Right cardiac atrium (tissue), 5 donors: ENCODE data around the gene PCDHB12. TPM values are rescaled to one million over a fixed set of nuclear protein-coding genes. Genes with fewer than 3 reads are reported as not detected.

Experiments used
- polyA plus RNA-seq: library from polyadenylated mRNA; stranded (reverse); fragments of 200-250 nt; gene quantifications from one replicate; pipeline ENCODE4 v1.2.3, GENCODE V29; 2013
- total RNA-seq, 4 donors: library from RNA; stranded (reverse); fragmentation: NEBNext Ultra II Directional; extraction: Animal tissue kit (Norgen Biotek cat#: 25700); gene quantifications; one replicate each; pipeline ENCODE4 v1.2.1, GENCODE V29; 2021
- donor health status: healthy with polysubstance abuse.
- donor health status: DM: no; HTN: yes; CAD: no.
- donor health status: DM: no; HTN: no; CAD: no.
- donor health status: DM: no; HTN: yes; CAD: no; lungs with severe emphysema.
- donor health status: DM: yes; HTN: yes; CAD: no.

PCDHB12 gene
- total and polyA plus RNA-seq, 5 donors, result 0.72 to 3.3 (median 2.5) TPM

Other genes with a start within 250 kb of the PCDHB12 start
Only the 30 nearest of the 37 such genes appear.
- gene PCDHB1, start 157.3 kb upstream of the PCDHB12 start, total RNA-seq, result not detected
- gene PCDHB1, start 157.3 kb upstream of the PCDHB12 start, polyA plus RNA-seq, result not detected
- gene PCDHB2, start 114.1 kb upstream of the PCDHB12 start, total RNA-seq, result 1 to 10 TPM; 1.4 to 1.9 (median 1.5) TPM
- 0.59 TPM for gene PCDHB2, start 114.1 kb upstream of the PCDHB12 start, polyA plus RNA-seq
- gene PCDHB3, start 108.2 kb upstream of the PCDHB12 start, total RNA-seq, result 1 to 10 TPM in 3 of 4 donors, under 1 TPM in 1; 0.94 to 1.7 (median 1.4) TPM
- 0.61 TPM for gene PCDHB3, start 108.2 kb upstream of the PCDHB12 start, polyA plus RNA-seq
- 1 to 10 TPM; 2.6 to 3.6 (median 3.1) TPM for gene PCDHB4, start 86.9 kb upstream of the PCDHB12 start, total RNA-seq
- gene PCDHB4, start 86.9 kb upstream of the PCDHB12 start, polyA plus RNA-seq, result 1.3 TPM
- 1 to 10 TPM; 2.5 to 3.1 (median 2.7) TPM for gene PCDHB5, start 73.5 kb upstream of the PCDHB12 start, total RNA-seq
- gene PCDHB5, start 73.5 kb upstream of the PCDHB12 start, polyA plus RNA-seq, result 1.3 TPM
- under 1 TPM; 0.42 to 0.76 (median 0.58) TPM for gene PCDHB6, start 58.7 kb upstream of the PCDHB12 start, total RNA-seq
- gene PCDHB6, start 58.7 kb upstream of the PCDHB12 start, polyA plus RNA-seq, result 0.34 TPM
- 1 to 10 TPM in 3 of 4 donors, under 1 TPM in 1; 0.79 to 1.7 (median 1.6) TPM for gene PCDHB7, start 36.1 kb upstream of the PCDHB12 start, total RNA-seq
- 0.57 TPM for gene PCDHB7, start 36.1 kb upstream of the PCDHB12 start, polyA plus RNA-seq
- 1 to 10 TPM; 2.2 to 5.2 (median 2.6) TPM for gene PCDHB8, start 30.9 kb upstream of the PCDHB12 start, total RNA-seq
- 0.84 TPM for gene PCDHB8, start 30.9 kb upstream of the PCDHB12 start, polyA plus RNA-seq
- gene PCDHB16, start 26.3 kb upstream of the PCDHB12 start, total RNA-seq, result 1 to 10 TPM; 1.8 to 2.6 (median 2.3) TPM
- gene PCDHB16, start 26.3 kb upstream of the PCDHB12 start, polyA plus RNA-seq, result 1.3 TPM
- 1 to 10 TPM; 1.7 to 2.4 (median 2.1) TPM for gene PCDHB9, start 21.6 kb upstream of the PCDHB12 start, total RNA-seq
- 0.63 TPM for gene PCDHB9, start 21.6 kb upstream of the PCDHB12 start, polyA plus RNA-seq
- 1 to 10 TPM; 1.1 to 2.0 (median 1.5) TPM for gene PCDHB10, start 16.4 kb upstream of the PCDHB12 start, total RNA-seq
- gene PCDHB10, start 16.4 kb upstream of the PCDHB12 start, polyA plus RNA-seq, result 1.00 TPM
- 1 to 10 TPM; 1.9 to 2.9 (median 2.5) TPM for gene PCDHB11, start 9.1 kb upstream of the PCDHB12 start, total RNA-seq
- 0.48 TPM for gene PCDHB11, start 9.1 kb upstream of the PCDHB12 start, polyA plus RNA-seq
- gene PCDHB13, start 5.2 kb downstream of the PCDHB12 start, total RNA-seq, result 1 to 10 TPM; 4.3 to 5.8 (median 5.3) TPM
- 1.7 TPM for gene PCDHB13, start 5.2 kb downstream of the PCDHB12 start, polyA plus RNA-seq
- gene PCDHB14, start 14.6 kb downstream of the PCDHB12 start, total RNA-seq, result 1 to 10 TPM; 4.3 to 5.9 (median 5.3) TPM
- 2.3 TPM for gene PCDHB14, start 14.6 kb downstream of the PCDHB12 start, polyA plus RNA-seq
- 1 to 10 TPM; 2.9 to 6.7 (median 5.3) TPM for gene PCDHB15, start 36.7 kb downstream of the PCDHB12 start, total RNA-seq
- gene PCDHB15, start 36.7 kb downstream of the PCDHB12 start, polyA plus RNA-seq, result 2.5 TPM
- gene SLC25A2, start 95.3 kb downstream of the PCDHB12 start, total RNA-seq, result under 1 TPM in 2 of 4 donors, not detected in 2; 0.17 to 0.37 TPM
- gene SLC25A2, start 95.3 kb downstream of the PCDHB12 start, polyA plus RNA-seq, result 0.14 TPM
- 100 to 1,000 TPM in 1 of 4 donors, 10 to 100 TPM in 3; 86.7 to 109 (median 95.1) TPM for gene TAF7, start 112.1 kb downstream of the PCDHB12 start, total RNA-seq
- gene TAF7, start 112.1 kb downstream of the PCDHB12 start, polyA plus RNA-seq, result 94.6 TPM
- gene PCDHGA1, start 121.8 kb downstream of the PCDHB12 start, total RNA-seq, result 1 to 10 TPM; 1.7 to 2.8 (median 1.8) TPM
- gene PCDHGA1, start 121.8 kb downstream of the PCDHB12 start, polyA plus RNA-seq, result 0.70 TPM
- 1 to 10 TPM; 6.4 to 9.4 (median 7.1) TPM for gene PCDHGA2, start 130.0 kb downstream of the PCDHB12 start, total RNA-seq
- 2.2 TPM for gene PCDHGA2, start 130.0 kb downstream of the PCDHB12 start, polyA plus RNA-seq
- 1 to 10 TPM; 4.9 to 7.7 (median 5.6) TPM for gene PCDHGA3, start 135.1 kb downstream of the PCDHB12 start, total RNA-seq
- gene PCDHGA3, start 135.1 kb downstream of the PCDHB12 start, polyA plus RNA-seq, result 2.1 TPM
- 1 to 10 TPM; 2.7 to 4.4 (median 3.8) TPM for gene PCDHGB1, start 141.4 kb downstream of the PCDHB12 start, total RNA-seq
- gene PCDHGB1, start 141.4 kb downstream of the PCDHB12 start, polyA plus RNA-seq, result 1.3 TPM
- gene PCDHGA4, start 146.3 kb downstream of the PCDHB12 start, total RNA-seq, result 1 to 10 TPM; 4.4 to 5.8 (median 5.7) TPM
- 1.7 TPM for gene PCDHGA4, start 146.3 kb downstream of the PCDHB12 start, polyA plus RNA-seq
- gene PCDHGB2, start 151.3 kb downstream of the PCDHB12 start, total RNA-seq, result 1 to 10 TPM; 3.5 to 6.5 (median 5.0) TPM
- gene PCDHGB2, start 151.3 kb downstream of the PCDHB12 start, polyA plus RNA-seq, result 1.9 TPM
- gene PCDHGA5, start 155.4 kb downstream of the PCDHB12 start, total RNA-seq, result 1 to 10 TPM; 3.4 to 4.7 (median 4.2) TPM
- 2.0 TPM for gene PCDHGA5, start 155.4 kb downstream of the PCDHB12 start, polyA plus RNA-seq
- 1 to 10 TPM; 4.8 to 5.5 (median 5.1) TPM for gene PCDHGB3, start 161.5 kb downstream of the PCDHB12 start, total RNA-seq
- 1.7 TPM for gene PCDHGB3, start 161.5 kb downstream of the PCDHB12 start, polyA plus RNA-seq
- gene PCDHGA6, start 165.2 kb downstream of the PCDHB12 start, total RNA-seq, result 1 to 10 TPM; 3.7 to 5.3 (median 4.9) TPM
- gene PCDHGA6, start 165.2 kb downstream of the PCDHB12 start, polyA plus RNA-seq, result 2.2 TPM
- gene PCDHGA7, start 174.0 kb downstream of the PCDHB12 start, total RNA-seq, result 1 to 10 TPM; 3.9 to 5.2 (median 4.5) TPM
- gene PCDHGA7, start 174.0 kb downstream of the PCDHB12 start, polyA plus RNA-seq, result 1.8 TPM
- gene PCDHGB4, start 179.0 kb downstream of the PCDHB12 start, total RNA-seq, result 1 to 10 TPM; 4.8 to 5.5 (median 5.3) TPM
- 2.0 TPM for gene PCDHGB4, start 179.0 kb downstream of the PCDHB12 start, polyA plus RNA-seq
- gene PCDHGA8, start 183.9 kb downstream of the PCDHB12 start, total RNA-seq, result 1 to 10 TPM; 4.0 to 5.2 (median 4.3) TPM
- gene PCDHGA8, start 183.9 kb downstream of the PCDHB12 start, polyA plus RNA-seq, result 1.3 TPM
- 1 to 10 TPM; 6.4 to 8.6 (median 6.8) TPM for gene PCDHGB5, start 189.2 kb downstream of the PCDHB12 start, total RNA-seq
- gene PCDHGB5, start 189.2 kb downstream of the PCDHB12 start, polyA plus RNA-seq, result 3.3 TPM